ENCODE measurements around the gene JAZF1. TPM values are rescaled to one million over a fixed set of nuclear protein-coding genes. Genes with fewer than 3 reads are reported as not detected.

JAZF1 gene
- total RNA-seq, 1 donor from 2014 or later, result 3.9 TPM

- Mint-ChIP-seq H3K36me3 (ENCODE audit: low read depth) (no peaks in the 10 kb centered on the region), H3K9me3 (no peaks in the 10 kb centered on the region), H3K4me3 (ENCODE audit: low read depth) (no peak overlapping the region), H3K27me3 (ENCODE audit: low read depth) (peaks cover 3% of the 10 kb centered on the region), H3K4me1 (ENCODE audit: low read depth) (no peaks in the 10 kb centered on the region), H3K27ac (no peak overlapping the region)
- DNase-seq (ENCODE audit: low spot score), result no peak
- intact Hi-C loops (cut with micrococcal nuclease), result no loop called here
These were observed 174.8 kb downstream of the JAZF1 start for GRCh38 chr7:28005847-28006231.

GRCh38 chr7:28005075-28005846, 175.3 kb downstream of the JAZF1 start:
- peaks cover 3% of the 10 kb centered on the region for H3K27me3 Mint-ChIP-seq (ENCODE audit: low read depth)
- intact Hi-C loops (cut with micrococcal nuclease), result no loop called here
- no peaks in the 10 kb centered on the region for H3K36me3 Mint-ChIP-seq (ENCODE audit: low read depth)
- H3K9me3 Mint-ChIP-seq, result no peaks in the 10 kb centered on the region
- DNase-seq (ENCODE audit: low spot score), result no peak
- no peak overlapping the region for H3K4me3 Mint-ChIP-seq (ENCODE audit: low read depth)
- no peaks in the 10 kb centered on the region for H3K4me1 Mint-ChIP-seq (ENCODE audit: low read depth)
- no peak overlapping the region for H3K27ac Mint-ChIP-seq

GRCh38 chr7:28003408-28003807, 177.2 kb downstream of the JAZF1 start:
- no peak for DNase-seq (ENCODE audit: low spot score)
- H3K27ac Mint-ChIP-seq, result no peak overlapping the region
- no peaks in the 10 kb centered on the region for H3K36me3 Mint-ChIP-seq (ENCODE audit: low read depth)
- no peaks in the 10 kb centered on the region for H3K9me3 Mint-ChIP-seq
- H3K4me1 Mint-ChIP-seq (ENCODE audit: low read depth), result no peaks in the 10 kb centered on the region
- peaks cover 3% of the 10 kb centered on the region for H3K27me3 Mint-ChIP-seq (ENCODE audit: low read depth)
- intact Hi-C loops (cut with micrococcal nuclease), result no loop called here
- no peak overlapping the region for H3K4me3 Mint-ChIP-seq (ENCODE audit: low read depth)

GRCh38 chr7:28002638-28003037, 178.0 kb downstream of the JAZF1 start:
- intact Hi-C loops (cut with micrococcal nuclease), result no loop called here

GRCh38 chr7:28001896-28002295, 178.7 kb downstream of the JAZF1 start:
- Mint-ChIP-seq H3K4me3 (ENCODE audit: low read depth) (no peak overlapping the region), H3K9me3 (no peaks in the 10 kb centered on the region), H3K27me3 (ENCODE audit: low read depth) (peaks cover 3% of the 10 kb centered on the region), H3K4me1 (ENCODE audit: low read depth) (no peaks in the 10 kb centered on the region), H3K36me3 (ENCODE audit: low read depth) (no peaks in the 10 kb centered on the region), H3K27ac (no peak overlapping the region)
- DNase-seq (ENCODE audit: low spot score), result no peak
- intact Hi-C loops (cut with micrococcal nuclease), result no loop called here

More at GRCh38 chr7:28002638-28003037, 178.0 kb downstream of the JAZF1 start:
- no peaks in the 10 kb centered on the region for H3K4me1 Mint-ChIP-seq (ENCODE audit: low read depth)
- no peaks in the 10 kb centered on the region for H3K9me3 Mint-ChIP-seq
- DNase-seq (ENCODE audit: low spot score), result no peak
- H3K36me3 Mint-ChIP-seq (ENCODE audit: low read depth), result no peaks in the 10 kb centered on the region
- H3K27me3 Mint-ChIP-seq (ENCODE audit: low read depth), result peaks cover 3% of the 10 kb centered on the region
- H3K27ac Mint-ChIP-seq, result no peak overlapping the region
- no peak overlapping the region for H3K4me3 Mint-ChIP-seq (ENCODE audit: low read depth)

- Mint-ChIP-seq H3K27ac (no peak overlapping the region), H3K4me1 (ENCODE audit: low read depth) (no peaks in the 10 kb centered on the region), H3K27me3 (ENCODE audit: low read depth) (peaks cover 4% of the 10 kb centered on the region), H3K9me3 (no peaks in the 10 kb centered on the region), H3K36me3 (ENCODE audit: low read depth) (no peaks in the 10 kb centered on the region), H3K4me3 (ENCODE audit: low read depth) (no peak overlapping the region)
- no peak for DNase-seq (ENCODE audit: low spot score)
- intact Hi-C loops (cut with micrococcal nuclease), result no loop called here
These were observed 180.8 kb downstream of the JAZF1 start for GRCh38 chr7:27999829-28000228.

- H3K4me3 Mint-ChIP-seq (ENCODE audit: low read depth), result no peak overlapping the region
- intact Hi-C loops (cut with micrococcal nuclease), result no loop called here
- no peak overlapping the region for H3K27ac Mint-ChIP-seq
- H3K36me3 Mint-ChIP-seq (ENCODE audit: low read depth), result no peaks in the 10 kb centered on the region
- no peaks in the 10 kb centered on the region for H3K4me1 Mint-ChIP-seq (ENCODE audit: low read depth)
- DNase-seq (ENCODE audit: low spot score), result no peak
- no peaks in the 10 kb centered on the region for H3K9me3 Mint-ChIP-seq
- H3K27me3 Mint-ChIP-seq (ENCODE audit: low read depth), result peaks cover 11% of the 10 kb centered on the region
These were observed 182.2 kb downstream of the JAZF1 start for GRCh38 chr7:27998382-27998781.

GRCh38 chr7:27997188-27997707, 183.3 kb downstream of the JAZF1 start:
- Mint-ChIP-seq H3K4me3 (ENCODE audit: low read depth) (no peak overlapping the region), H3K4me1 (ENCODE audit: low read depth) (no peaks in the 10 kb centered on the region), H3K27ac (no peak overlapping the region), H3K9me3 (no peaks in the 10 kb centered on the region), H3K27me3 (ENCODE audit: low read depth) (peaks cover 15% of the 10 kb centered on the region), H3K36me3 (ENCODE audit: low read depth) (no peaks in the 10 kb centered on the region)
- DNase-seq (ENCODE audit: low spot score), result no peak
- intact Hi-C loops (cut with micrococcal nuclease), result no loop called here

- peaks cover 19% of the 10 kb centered on the region for H3K27me3 Mint-ChIP-seq (ENCODE audit: low read depth)
- no peak overlapping the region for H3K27ac Mint-ChIP-seq
- no peak for DNase-seq (ENCODE audit: low spot score)
- no peak overlapping the region for H3K4me3 Mint-ChIP-seq (ENCODE audit: low read depth)
- no peaks in the 10 kb centered on the region for H3K36me3 Mint-ChIP-seq (ENCODE audit: low read depth)
- H3K9me3 Mint-ChIP-seq, result no peaks in the 10 kb centered on the region
- intact Hi-C loops (cut with micrococcal nuclease), result no loop called here
- H3K4me1 Mint-ChIP-seq (ENCODE audit: low read depth), result no peaks in the 10 kb centered on the region
These were observed 184.5 kb downstream of the JAZF1 start for GRCh38 chr7:27996141-27996540.

- Mint-ChIP-seq H3K9me3 (no peaks in the 10 kb centered on the region), H3K27ac (no peak overlapping the region), H3K27me3 (ENCODE audit: low read depth) (peaks cover 19% of the 10 kb centered on the region), H3K4me1 (ENCODE audit: low read depth) (peaks cover 3% of the 10 kb centered on the region), H3K36me3 (ENCODE audit: low read depth) (no peaks in the 10 kb centered on the region), H3K4me3 (ENCODE audit: low read depth) (no peak overlapping the region)
- no peak for DNase-seq (ENCODE audit: low spot score)
- intact Hi-C loops (cut with micrococcal nuclease), result no loop called here
These were observed 185.4 kb downstream of the JAZF1 start for GRCh38 chr7:27995228-27995627.

GRCh38 chr7:27994639-27995038, 186.0 kb downstream of the JAZF1 start:
- Mint-ChIP-seq H3K27ac (no peak overlapping the region), H3K4me1 (ENCODE audit: low read depth) (peaks cover 3% of the 10 kb centered on the region), H3K27me3 (ENCODE audit: low read depth) (peaks cover 17% of the 10 kb centered on the region), H3K9me3 (no peaks in the 10 kb centered on the region), H3K4me3 (ENCODE audit: low read depth) (no peak overlapping the region), H3K36me3 (ENCODE audit: low read depth) (no peaks in the 10 kb centered on the region)
- no peak for DNase-seq (ENCODE audit: low spot score)
- intact Hi-C loops (cut with micrococcal nuclease), result no loop called here

GRCh38 chr7:27992755-27993493, 187.7 kb downstream of the JAZF1 start:
- Mint-ChIP-seq H3K9me3 (peaks cover 7% of the 10 kb centered on the region), H3K4me3 (ENCODE audit: low read depth) (no peak overlapping the region), H3K36me3 (ENCODE audit: low read depth) (no peaks in the 10 kb centered on the region), H3K27me3 (ENCODE audit: low read depth) (peaks cover 17% of the 10 kb centered on the region), H3K27ac (no peak overlapping the region), H3K4me1 (ENCODE audit: low read depth) (peaks cover 3% of the 10 kb centered on the region)
- DNase-seq (ENCODE audit: low spot score), result no peak
- intact Hi-C loops (cut with micrococcal nuclease), result no loop called here

- intact Hi-C loops (cut with micrococcal nuclease), result no loop called here
- DNase-seq (ENCODE audit: low spot score), result no peak
- H3K36me3 Mint-ChIP-seq (ENCODE audit: low read depth), result no peaks in the 10 kb centered on the region
- H3K27me3 Mint-ChIP-seq (ENCODE audit: low read depth), result peaks cover 17% of the 10 kb centered on the region
- H3K27ac Mint-ChIP-seq, result no peak overlapping the region
- H3K4me3 Mint-ChIP-seq (ENCODE audit: low read depth), result no peak overlapping the region
- peaks cover 3% of the 10 kb centered on the region for H3K4me1 Mint-ChIP-seq (ENCODE audit: low read depth)
- H3K9me3 Mint-ChIP-seq, result peaks cover 9% of the 10 kb centered on the region
These were observed 188.5 kb downstream of the JAZF1 start for GRCh38 chr7:27992097-27992496.
